ENCODE measurements around the gene GNG13. TPM values are rescaled to one million over a fixed set of nuclear protein-coding genes. Genes with fewer than 3 reads are reported as not detected.

Gene GNG13
- total RNA-seq, 1 donor from 2014 or later = not detected

DNA sequence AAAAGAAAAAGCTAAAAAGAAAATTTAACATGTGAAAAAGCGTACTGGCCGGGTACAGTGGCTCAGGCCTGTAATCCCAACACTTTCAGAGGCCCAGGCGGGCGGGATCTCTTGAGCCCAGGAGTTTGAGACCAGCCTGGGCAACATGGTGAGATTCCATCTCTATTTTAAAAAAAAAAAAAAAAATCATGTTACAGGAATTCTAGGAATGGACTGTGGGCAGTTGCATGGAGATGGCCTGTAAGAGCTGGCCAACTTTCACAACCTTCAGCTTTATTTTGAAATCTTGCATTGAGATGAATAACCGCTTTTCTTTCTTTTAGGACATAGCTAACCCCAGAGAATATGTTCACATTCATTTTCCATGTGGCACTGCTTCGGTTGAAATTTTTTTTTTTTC, 51.5 kb downstream of the GNG13 start:
- Mint-ChIP-seq H3K27me3 (ENCODE audit: low read depth, unreplicated experiment) (peaks cover 12% of the 10 kb centered on the region), H3K27ac (ENCODE audit: unreplicated experiment) (peak overlapping the region; percentile 58), H3K36me3 (ENCODE audit: low read depth, unreplicated experiment) (no peaks in the 10 kb centered on the region), H3K4me1 (ENCODE audit: low read depth, unreplicated experiment) (peaks cover 5% of the 10 kb centered on the region), H3K4me3 (ENCODE audit: unreplicated experiment) (no peak overlapping the region), H3K9me3 (ENCODE audit: unreplicated experiment) (no peaks in the 10 kb centered on the region)
- TF ChIP-seq, protein P1, sequence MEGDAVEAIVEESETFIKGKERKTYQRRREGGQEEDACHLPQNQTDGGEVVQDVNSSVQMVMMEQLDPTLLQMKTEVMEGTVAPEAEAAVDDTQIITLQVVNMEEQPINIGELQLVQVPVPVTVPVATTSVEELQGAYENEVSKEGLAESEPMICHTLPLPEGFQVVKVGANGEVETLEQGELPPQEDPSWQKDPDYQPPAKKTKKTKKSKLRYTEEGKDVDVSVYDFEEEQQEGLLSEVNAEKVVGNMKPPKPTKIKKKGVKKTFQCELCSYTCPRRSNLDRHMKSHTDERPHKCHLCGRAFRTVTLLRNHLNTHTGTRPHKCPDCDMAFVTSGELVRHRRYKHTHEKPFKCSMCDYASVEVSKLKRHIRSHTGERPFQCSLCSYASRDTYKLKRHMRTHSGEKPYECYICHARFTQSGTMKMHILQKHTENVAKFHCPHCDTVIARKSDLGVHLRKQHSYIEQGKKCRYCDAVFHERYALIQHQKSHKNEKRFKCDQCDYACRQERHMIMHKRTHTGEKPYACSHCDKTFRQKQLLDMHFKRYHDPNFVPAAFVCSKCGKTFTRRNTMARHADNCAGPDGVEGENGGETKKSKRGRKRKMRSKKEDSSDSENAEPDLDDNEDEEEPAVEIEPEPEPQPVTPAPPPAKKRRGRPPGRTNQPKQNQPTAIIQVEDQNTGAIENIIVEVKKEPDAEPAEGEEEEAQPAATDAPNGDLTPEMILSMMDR (IDR thresholded peaks at IDR 0.05; ENCODE audit: insufficient read depth, low read depth, low read length) = no peak
- no peak for TF ChIP-seq EZH2 (IDR thresholded peaks at IDR 0.05; ENCODE audit: insufficient read depth, low read length)
- Histone ChIP-seq H3K9me3 (ENCODE audit: insufficient read depth, low read depth, low read length) (no peaks in the 10 kb centered on the region), H3K79me2 (ENCODE audit: insufficient read depth, low read length) (no peaks in the 10 kb centered on the region), H3K27me3 (ENCODE audit: insufficient read depth, low read length) (peaks cover 2% of the 10 kb centered on the region), H2AFZ (ENCODE audit: low read depth, low read length) (no peak overlapping the region), H3K4me3 (ENCODE audit: insufficient read depth, low read depth, low read length) (no peak overlapping the region), H3K9ac (ENCODE audit: low read length) (no peak overlapping the region), H3K4me2 (ENCODE audit: low read length) (no peak overlapping the region), H4K20me1 (ENCODE audit: insufficient read depth, low read length) (no peaks in the 10 kb centered on the region), H3K4me1 (ENCODE audit: insufficient read depth, low read length) (peaks cover 8% of the 10 kb centered on the region), H3K36me3 (ENCODE audit: insufficient read depth, low read length) (no peaks in the 10 kb centered on the region), H3K27ac (ENCODE audit: low read depth, low read length) (no peak overlapping the region)
- no peak for FAIRE-seq
- peak; percentile 73 for DNase-seq (ENCODE audit: low read depth)

Small RNA genes within 50 kb of the gene (microRNA-seq; reads per million reads assigned to microRNA genes)
- gene MIR662 = not detected

Other genes starting within 250 kb of the GNG13 start
- gene PRR35, start 240.3 kb downstream of the GNG13 start, total RNA-seq = 0.09 TPM in 1 of 2 replicates, not detected in the other
- 0.50 and 0.73 TPM in 2 replicates for gene NHLRC4, start 233.7 kb downstream of the GNG13 start, total RNA-seq
- gene PIGQ, start 230.8 kb downstream of the GNG13 start, total RNA-seq = 22.2 and 22.4 TPM in 2 replicates
- gene RAB40C, start 210.7 kb downstream of the GNG13 start, total RNA-seq = 12.6 and 13.0 TPM in 2 replicates
- gene WFIKKN1, start 169.7 kb downstream of the GNG13 start, total RNA-seq = 0.43 and 0.89 TPM in 2 replicates
- 56.4 and 59.6 TPM in 2 replicates for gene METTL26, start 164.4 kb downstream of the GNG13 start, total RNA-seq
- gene MCRIP2, start 158.9 kb downstream of the GNG13 start, total RNA-seq = 20.9 and 23.7 TPM in 2 replicates
- 16.1 and 21.2 TPM in 2 replicates for gene WDR90, start 151.4 kb downstream of the GNG13 start, total RNA-seq
- gene RHOT2, start 132.6 kb downstream of the GNG13 start, total RNA-seq = 87.3 and 93.2 TPM in 2 replicates
- 4.0 and 4.9 TPM in 2 replicates for gene RHBDL1, start 125.1 kb downstream of the GNG13 start, total RNA-seq
- gene STUB1, start 120.3 kb downstream of the GNG13 start, total RNA-seq = 138 and 140 TPM in 2 replicates
- gene JMJD8, start 116.4 kb downstream of the GNG13 start, total RNA-seq = 24.6 and 26.8 TPM in 2 replicates
- 8.2 and 9.5 TPM in 2 replicates for gene WDR24, start 110.3 kb downstream of the GNG13 start, total RNA-seq
- gene FBXL16, start 94.9 kb downstream of the GNG13 start, total RNA-seq = 3.7 and 5.2 TPM in 2 replicates
- gene METRN, start 85.6 kb downstream of the GNG13 start, total RNA-seq = 30.1 and 31.5 TPM in 2 replicates
- gene ANTKMT, start 79.6 kb downstream of the GNG13 start, total RNA-seq = 22.6 and 26.6 TPM in 2 replicates
- gene CCDC78, start 74.3 kb downstream of the GNG13 start, total RNA-seq = 2.1 and 4.7 TPM in 2 replicates
- 15.5 and 17.6 TPM in 2 replicates for gene HAGHL, start 73.6 kb downstream of the GNG13 start, total RNA-seq
- 18.5 and 19.6 TPM in 2 replicates for gene CIAO3, start 59.7 kb downstream of the GNG13 start, total RNA-seq
- not detected in 2 replicates for gene MSLN, start 40.0 kb downstream of the GNG13 start, total RNA-seq
- 27.5 and 28.8 TPM in 2 replicates for gene RPUSD1, start 12.4 kb downstream of the GNG13 start, total RNA-seq
- gene CHTF18, start 12.1 kb downstream of the GNG13 start, total RNA-seq = 9.8 and 14.8 TPM in 2 replicates
- 12.6 and 15.0 TPM in 2 replicates for gene LMF1, start 170.2 kb upstream of the GNG13 start, total RNA-seq
- 0.70 and 0.98 TPM in 2 replicates for gene SOX8, start 181.0 kb upstream of the GNG13 start, total RNA-seq

Data from astrocyte (in vitro differentiated cells and primary cell).